NT2/D1 (cell line): Measurements from ENCODE around the gene SKOR2.

ENCODE experiments used
- SUZ12 ChIP-seq: IDR thresholded peaks from 2 replicates; pipeline ENCODE4 v1.6.1; 2011; ENCODE audit not compliant: insufficient read length, insufficient read depth; ENCODE audit errors: extremely low read depth
- YY1 ChIP-seq: IDR thresholded peaks from 2 replicates; pipeline ENCODE4 v1.6.1; 2011; ENCODE audit not compliant: insufficient read length, insufficient read depth
- ZNF274 ChIP-seq: IDR thresholded peaks from 2 replicates; pipeline ENCODE4 v1.6.1; 2011; ENCODE audit warnings: mild to moderate bottlenecking, low read depth, low read length

DNA sequence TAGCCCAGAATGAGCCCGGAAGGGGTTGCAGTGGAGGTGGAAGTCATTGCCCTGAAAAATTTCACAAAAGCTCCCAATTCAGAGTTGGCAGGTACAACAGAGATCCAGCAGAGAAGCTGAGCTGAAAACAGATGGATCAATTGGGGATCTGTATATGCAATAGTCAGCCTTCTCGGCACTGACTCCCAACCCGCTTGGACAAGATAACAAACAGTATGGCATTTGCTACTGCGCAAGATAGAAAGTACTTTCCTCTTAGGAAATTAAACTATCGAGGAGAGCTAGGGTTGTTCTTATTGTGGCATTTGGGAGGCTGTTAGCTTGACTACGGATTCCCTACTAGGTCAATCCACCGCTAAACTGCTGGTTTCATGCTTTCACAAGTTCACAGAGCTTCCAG is 63.7 kb downstream of the SKOR2 start:
- TF ChIP-seq YY1, result no peak
- TF ChIP-seq ZNF274, result no peak
- TF ChIP-seq SUZ12, result no peak
